ENCODE measurements around the gene HOGA1.
A peak's percentile ranks its signal among the peaks of the same experiment; 100 is the strongest.
"Not testable (repeated sequence)": the region's sequence is repeated elsewhere in the genome, so short reads cannot be mapped to it uniquely, and the experiment has no call there.

HOGA1 gene

DNA sequence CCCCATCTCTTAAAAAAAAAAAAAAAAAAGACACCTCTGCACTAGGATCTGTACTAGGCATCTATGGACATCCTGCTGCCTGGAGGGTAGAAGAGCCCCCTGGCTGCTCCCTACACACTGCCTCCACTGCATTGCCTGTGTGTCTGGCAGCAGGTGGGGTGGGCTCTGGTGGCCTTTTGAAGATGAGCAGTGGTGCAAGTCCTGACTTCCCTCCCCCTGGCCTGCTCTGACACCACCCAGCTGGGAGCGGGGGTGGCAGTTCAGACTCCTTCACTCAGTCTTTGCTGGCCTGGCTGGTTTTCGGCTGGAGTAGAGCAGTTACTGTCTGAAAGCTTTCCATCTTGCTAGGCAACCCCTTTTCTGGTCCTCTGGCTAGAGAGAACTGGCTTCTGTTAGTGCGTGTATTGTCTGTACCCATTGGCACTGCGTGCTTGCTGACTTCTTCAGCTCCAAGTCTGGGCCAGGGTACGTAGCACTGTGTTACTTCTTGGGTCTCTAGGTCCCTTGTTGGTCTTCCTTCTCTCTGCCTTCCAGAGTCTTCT lies 23.0 kb downstream of the HOGA1 start:
- DNase-seq, result no peak

DNA sequence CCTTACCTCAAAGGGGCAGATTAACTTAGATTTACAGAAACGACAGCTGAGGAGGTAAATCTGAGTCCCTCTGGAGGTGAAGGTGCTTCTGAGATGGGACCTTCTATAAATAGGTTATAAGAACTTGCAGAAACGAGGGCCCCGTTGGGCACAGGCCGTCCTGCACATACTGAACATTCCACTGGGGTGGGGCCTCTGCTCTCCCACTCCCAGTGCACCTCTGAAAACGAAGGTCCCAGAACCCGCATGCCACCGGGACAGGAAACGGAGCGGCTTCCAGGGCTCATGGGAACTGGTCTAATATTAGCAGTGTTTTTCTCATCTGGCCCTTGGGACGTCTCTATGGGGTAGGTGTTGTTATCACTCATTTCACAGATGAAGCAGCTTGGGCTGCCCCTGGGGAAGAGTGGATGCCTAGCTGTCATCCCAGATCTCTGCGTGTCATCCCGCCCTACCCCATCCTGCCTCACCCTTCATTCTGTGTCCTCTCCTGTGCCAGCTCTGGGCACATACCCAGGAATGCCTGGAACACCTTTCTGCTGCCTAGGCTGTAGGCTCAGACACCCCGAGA lies 24.9 kb downstream of the HOGA1 start:
- DNase-seq, result no peak

DNA sequence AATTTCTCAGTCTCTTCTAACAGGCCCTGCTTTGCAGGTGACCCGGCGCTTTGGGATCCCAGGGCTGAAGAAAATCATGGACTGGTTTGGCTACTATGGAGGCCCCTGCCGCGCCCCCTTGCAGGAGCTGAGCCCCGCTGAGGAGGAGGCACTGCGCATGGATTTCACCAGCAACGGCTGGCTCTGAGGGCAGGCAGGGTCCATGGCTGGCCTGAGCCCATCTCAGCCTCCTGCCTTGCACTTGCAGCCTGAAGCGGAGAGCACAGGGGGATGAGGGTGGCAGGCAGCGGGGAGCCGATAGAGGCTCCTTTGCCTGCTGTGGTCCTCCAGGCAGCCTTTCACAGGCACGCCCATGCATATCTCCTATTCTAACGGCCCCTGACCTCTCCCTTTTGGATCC lies 27.3 kb downstream of the HOGA1 start:
- DNase-seq, result no peak

DNA sequence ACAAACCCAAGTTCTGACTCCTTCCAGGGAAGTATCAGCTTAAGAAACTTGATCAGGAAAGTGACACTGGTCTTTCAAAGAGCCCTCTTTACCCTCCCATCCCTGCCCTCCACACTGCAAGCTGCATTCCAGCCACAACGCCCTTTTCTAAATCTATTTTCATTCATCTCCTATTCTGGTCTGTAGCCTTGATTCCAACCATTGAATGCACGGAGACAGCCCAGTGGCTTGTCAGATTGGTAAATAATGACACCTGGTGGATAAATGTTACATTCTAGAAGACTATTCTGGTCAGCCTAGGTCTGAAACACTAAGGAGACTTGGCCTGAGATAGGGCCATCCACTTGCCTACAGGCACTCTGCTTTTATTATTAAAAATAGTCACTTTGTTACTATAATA lies 28.2 kb downstream of the HOGA1 start:
- DNase-seq, result no peak

DNA sequence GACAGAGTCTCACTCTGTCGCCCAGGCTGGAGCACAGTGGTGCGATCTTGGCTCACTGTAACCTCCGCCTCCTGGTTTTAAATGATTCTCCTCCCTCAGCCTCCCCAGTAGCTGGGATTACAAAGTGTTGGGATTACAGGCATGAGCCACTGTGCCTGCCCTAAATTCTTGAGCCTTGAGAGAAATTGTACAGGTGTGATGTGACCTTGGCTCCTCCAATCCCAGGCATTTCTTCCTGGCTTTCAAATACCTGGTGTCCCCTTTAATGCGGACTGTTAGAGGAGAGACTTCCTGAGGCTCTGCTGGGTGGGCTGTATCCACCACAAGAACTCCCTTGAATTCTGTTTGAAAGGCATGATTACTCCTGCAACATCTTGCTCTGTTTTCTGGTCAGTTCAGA lies 34.1 kb downstream of the HOGA1 start:
- no peak for DNase-seq

DNA sequence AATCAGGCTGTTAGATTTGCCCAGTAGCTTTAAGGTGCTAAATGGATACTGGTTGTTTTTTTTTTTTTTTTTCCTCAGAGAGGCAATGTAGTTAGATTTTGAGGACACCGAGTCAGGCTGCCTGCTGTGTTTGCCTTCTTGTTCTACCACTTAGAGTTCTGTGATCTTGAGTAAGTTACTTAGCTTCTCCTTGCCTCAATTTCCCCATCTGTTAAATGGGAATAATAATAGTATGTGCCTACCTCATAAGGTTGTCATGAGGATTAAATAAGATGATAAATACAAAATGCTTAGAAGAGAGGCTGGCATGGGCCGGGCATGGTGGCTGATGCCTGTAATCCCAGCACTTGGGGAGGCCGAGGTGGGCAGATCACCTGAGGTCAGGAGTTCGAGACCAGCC lies 34.5 kb downstream of the HOGA1 start:
- DNase-seq, result no peak

DNA sequence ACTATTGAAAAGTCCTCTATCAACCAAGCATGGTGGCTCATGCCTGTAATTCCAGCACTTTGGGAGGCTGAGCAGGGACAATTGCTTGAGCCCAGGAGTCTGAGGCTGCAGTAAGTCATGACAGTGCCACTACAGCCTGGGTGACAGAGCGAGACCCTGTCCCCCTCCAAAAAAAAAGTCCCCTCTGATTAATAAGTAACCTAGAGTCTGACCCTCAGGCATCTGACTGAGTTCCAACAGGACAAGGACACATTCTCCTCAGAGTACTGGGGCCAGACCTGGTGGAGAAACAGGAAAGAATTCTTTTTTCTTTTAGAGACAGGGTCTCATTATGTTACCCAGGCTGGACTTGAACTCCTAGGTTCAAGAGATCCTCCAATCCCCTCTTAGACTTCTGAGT lies 39.1 kb downstream of the HOGA1 start:
- DNase-seq, result no peak

DNA sequence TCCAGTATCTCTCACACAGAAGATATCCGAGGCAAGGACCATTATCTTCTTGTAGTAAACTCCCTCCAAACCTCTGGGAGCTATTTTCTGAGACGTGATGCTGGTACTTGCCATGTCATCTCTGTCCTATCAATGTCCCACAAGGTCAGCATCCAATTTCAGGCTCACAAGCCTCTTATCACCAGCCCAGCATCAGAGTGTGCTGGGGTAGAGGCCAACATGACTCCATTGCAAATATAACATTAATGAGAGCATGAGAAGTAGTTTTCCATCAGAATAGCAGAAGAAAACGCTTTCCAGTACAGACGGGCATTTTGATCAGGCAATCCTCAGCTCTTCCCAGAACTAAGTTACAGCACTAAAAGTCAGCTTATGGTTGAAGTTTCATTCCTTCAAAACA lies 43.5 kb downstream of the HOGA1 start:
- no peak for DNase-seq

DNA sequence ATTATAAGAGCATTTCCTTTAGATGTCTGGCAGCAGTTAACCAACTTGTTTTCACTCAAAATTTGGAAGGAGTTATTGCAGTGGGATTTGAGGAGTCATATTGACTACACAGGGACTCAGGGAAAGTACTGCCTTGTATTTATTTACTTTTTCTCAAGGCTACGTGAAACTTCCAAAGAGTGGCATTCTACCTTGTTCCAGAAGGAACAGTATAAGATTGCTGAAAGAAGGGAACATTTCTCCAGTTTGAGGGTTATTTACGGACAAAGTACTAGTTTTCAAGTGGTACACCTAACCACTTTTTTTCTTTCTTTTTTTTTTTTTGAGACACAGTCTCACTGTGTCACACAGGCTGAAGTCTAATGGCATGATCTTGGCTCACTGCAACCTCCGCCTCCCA lies 44.0 kb downstream of the HOGA1 start:
- no peak for DNase-seq

DNA sequence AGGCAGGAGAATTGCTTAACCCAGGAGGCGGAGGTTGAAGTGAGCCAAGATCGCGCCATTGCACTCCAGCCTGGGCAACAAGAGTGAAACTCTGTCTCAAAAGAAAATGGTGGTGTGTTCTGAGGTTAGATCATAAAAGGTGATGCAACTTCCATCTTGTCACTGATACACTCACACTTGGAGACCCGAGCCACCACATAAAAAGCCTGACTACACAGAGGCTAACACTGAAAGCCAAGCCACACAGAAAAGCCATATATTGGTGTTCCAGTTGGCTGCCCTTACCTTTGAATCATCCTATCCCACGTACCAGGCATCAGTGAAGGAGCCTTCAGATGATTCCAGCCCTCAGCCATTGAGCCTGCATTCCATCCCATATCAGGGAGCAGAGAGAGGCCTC lies 45.1 kb downstream of the HOGA1 start:
- DNase-seq, result no peak

DNA sequence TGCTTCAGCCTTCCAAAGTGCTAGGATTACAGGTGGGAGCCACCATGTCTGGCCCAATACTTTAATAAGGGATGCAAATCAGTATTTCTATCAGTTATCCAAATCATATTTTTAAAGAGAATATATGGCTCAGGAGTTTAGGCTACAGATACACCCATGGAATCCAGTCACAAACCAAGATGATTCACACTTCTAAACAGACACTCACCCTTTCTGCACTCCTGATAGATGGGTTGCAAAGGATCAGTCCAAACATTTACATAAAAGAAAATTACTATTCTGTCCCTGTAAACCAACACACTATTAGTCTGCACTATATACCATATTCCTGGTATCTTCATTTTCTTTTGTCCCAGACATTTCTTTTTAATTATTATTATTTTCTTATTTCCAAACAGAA lies 46.9 kb downstream of the HOGA1 start:
- no peak for DNase-seq

DNA sequence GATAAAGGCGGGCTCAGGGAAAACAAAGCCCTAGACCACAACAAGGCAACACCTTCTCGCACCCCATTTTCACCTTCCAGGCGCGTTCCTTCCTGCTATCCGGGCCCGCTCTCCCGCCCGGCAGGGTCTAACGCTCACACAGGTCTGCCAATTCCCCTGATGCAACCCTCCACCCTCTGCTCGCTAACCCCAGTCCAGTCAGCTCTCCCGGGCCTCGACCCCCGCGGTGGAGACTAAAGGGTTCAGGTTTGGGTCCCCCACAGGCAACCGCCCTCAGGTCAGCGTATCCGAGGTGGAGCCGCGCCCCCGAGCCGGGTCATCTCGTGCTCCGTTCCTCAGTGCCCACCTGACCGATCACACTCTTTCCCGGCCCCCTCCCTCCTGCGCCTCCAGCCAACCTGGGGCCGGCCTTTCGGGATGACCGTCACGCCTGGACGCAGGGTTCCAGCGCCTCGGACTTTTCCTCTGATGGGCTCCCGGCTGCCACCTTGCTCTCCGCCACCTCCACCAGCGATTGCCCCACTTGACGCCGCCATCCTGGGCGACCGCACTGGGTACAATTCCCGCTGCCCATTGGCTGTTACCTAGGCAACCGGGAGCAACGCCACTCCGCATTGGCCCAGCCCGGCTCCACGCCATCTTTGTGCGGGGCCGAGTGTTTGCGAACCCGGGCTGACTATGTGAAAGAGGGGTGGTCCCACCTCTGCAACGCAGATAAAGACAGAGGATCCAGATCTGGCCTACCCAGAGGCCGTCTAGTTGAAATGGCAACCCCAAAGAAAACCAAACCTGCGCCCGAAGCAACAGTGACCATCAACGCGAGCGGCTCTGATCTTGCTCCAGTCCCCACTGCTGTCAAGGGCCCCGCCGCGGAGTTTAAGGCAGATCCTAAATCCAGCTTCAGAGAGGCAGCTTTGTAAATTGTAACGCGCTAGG lies 49.0 kb downstream of the HOGA1 start, which contains the start of gene MORN4:
MORN4 (minus strand) TSS at position 552 of the 936 bp plus-strand sequence. CDS start 13,847 bp downstream, outside the sequence.
- peak; percentile 93 for DNase-seq

DNA sequence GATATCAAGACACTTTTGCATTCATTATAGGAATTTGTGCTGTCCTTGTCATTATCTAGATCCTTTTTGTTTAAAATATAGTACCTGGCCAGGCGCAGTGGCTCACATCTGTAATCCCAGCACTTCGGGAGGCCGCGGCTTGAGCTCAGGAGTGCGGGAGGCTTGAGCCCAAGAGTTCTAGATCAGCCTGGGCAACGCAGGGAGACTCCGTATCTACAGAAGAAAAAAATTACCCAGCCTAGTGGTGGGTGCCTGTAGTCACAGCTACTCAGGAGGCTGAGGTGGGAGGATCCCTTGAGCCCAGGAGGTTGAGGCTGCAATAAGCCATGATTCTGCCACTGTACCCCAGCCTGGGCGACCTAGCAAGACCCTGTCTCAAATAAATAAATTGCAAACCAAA lies 49.7 kb downstream of the HOGA1 start:
- DNase-seq, result no peak

DNA sequence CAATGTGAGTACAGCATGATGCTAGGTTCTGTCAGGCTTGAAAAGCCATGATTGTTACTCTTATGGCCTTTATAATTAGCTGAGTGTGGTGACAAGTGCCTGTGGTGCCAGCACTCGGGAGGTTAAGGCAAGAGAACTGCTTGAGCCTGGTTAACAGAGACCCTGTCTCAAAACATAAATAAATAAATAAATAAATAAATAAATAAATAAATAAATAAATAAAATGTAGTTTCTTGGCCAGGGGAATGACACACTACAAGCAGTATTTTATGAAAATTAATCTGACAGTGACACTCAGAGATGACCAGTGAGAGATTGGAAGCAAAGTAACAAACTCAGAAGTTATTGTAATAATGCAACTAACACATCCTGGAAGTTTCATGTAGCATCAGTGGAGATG lies 51.4 kb downstream of the HOGA1 start:
- DNase-seq, result no peak

DNA sequence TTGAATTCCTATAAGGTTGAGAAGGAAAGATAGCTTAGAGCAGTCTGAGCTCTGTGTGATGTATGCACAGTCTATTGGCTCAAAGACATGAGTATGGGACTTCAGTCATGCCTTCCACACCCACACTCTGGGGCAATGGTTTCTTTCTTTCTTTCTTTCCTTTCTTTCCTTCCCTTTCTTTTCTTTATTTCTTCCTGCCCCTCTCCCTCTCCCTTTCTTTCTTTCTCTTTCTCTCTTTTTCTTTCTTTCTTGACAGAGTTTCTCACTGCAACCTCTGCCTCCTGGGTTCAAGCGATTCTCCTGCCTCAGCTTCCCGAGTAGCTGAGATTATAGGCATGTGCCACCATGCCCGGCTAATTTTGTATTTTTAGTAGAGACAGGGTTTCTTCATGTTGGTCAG lies 54.9 kb downstream of the HOGA1 start:
- DNase-seq, result not testable (repeated sequence)

DNA sequence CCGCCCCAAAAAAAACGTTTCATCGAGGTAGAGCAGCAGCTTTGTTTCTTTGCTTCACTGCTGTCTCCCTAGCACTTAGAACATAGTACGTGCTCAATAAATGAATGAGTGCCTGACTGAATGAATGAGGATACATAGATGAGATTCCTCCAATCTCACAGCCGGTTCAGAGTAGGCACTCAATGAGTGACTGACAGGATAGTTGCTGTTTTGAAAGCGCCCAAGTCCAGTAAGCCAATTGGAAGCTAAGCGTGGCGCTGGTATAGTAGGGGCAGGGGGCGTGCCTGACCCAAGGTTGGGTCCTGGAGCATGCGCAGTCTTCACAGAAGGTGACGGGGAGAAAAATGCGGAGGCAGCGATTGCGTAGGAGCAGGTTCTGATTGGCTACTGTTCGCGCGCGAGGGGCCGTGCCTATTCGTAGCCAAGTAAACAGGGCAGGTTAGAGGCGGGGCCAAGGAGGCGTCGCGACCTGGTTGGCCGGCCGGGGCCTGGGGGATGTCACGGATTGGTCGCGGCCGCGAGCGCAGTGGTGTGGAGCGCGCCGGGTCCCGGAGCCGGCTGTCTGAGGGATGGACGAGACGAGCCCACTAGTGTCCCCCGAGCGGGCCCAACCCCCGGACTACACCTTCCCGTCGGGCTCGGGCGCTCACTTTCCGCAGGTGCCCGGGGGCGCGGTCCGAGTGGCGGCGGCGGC lies 56.1 kb downstream of the HOGA1 start, which contains the start of gene PI4K2A:
PI4K2A (plus strand) TSS at position 498 of the 694 bp plus-strand sequence; CDS start at position 570, 72 bp downstream.
- DNase-seq, result peak; percentile 92

DNA sequence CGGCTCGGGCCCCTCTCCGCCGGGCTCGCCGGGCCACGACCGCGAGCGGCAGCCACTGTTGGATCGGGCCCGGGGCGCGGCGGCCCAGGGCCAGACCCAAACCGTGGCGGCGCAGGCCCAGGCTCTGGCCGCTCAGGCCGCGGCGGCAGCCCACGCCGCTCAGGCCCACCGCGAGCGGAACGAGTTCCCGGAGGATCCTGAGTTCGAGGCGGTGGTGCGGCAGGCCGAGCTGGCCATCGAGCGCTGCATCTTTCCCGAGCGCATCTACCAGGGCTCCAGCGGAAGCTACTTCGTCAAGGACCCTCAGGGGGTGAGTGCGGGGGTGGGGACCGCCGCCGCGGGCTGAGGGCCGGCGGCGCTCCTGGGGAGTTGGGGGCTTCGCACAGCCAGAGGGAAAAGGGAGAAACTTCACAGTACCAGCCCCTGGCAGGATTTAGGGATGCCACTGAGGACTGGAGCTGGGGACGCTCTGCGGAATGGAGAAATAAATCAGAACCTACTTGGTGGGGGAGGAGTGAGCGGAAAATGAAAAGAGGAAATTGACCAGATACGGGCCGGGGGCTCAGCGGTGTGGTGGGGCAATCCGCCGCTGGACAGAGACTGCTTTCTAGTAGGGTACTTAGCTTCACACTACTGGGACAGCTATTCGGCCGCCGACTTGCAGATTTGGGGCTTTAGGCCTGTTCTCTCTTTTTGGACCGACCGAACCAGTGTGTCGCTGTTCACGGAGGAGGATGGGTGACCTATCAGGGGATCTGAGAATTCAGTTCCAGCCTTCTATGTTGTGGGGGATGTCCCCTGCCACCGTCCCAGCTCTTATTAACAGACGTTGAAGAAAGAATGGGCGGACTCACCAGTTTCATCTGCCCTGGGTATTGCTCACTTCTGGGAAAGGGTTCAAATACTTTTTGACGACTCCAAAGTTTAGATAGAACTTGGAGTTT lies 57.0 kb downstream of the HOGA1 start:
- peak; percentile 57 for DNase-seq

DNA sequence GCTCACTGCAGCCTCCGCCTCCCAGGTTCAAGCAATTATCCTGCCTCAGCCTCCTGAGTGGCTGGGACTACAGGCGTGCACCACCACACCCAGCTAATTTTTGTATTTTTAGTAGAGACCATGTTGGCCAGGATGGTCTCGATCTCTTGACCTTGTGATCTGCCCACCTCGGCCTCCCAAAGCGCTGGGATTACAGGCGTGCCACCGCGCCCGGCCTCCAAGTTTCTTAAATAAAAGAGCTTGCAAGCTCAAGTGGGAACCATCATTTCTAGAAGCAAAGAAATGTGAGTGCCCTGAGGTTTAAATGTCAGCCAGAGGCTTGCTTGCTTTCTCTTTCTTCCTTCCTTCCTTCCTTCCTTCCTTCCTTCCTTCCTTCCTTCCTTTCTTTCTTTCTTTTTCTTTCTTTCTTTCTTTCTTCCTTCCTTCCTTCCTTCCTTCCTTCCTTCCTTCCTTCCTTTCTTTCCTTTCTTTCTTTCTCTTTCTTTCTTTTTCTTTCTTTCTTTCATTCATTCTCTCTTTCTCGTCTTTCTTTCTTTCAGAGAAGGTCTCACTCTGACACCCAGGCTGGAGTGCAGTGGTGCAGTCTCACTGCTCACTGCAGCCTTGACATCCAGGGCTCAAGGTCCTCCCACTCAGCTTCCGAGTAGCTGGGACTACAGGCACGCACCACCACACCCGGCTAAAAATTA lies 58.4 kb downstream of the HOGA1 start:
- not testable (repeated sequence) for DNase-seq

DNA sequence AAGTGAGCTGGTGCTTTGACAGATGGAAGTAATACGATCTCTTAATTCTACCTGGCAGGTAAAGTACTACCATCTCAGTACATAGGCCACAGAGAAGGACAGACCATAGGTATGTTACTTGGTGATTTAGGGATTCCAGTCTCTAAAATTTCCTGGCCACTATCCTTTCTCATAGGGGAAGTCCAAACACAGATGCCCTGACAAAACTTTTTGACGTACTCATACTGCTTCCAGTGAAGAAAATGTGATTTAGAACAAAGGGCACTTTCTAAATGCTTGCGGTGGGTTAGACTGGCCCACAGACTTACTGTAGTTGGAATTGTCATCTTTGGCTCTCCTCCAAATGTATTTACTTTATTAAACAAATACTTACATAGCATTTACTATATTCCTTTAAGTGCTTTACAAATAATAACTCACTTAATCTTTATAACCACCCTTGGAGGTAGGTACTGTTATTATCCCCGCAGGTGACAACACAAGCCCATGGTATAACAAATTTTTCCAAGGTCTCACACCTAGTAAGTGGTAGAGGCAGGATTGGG lies 59.3 kb downstream of the HOGA1 start:
- no peak for DNase-seq

DNA sequence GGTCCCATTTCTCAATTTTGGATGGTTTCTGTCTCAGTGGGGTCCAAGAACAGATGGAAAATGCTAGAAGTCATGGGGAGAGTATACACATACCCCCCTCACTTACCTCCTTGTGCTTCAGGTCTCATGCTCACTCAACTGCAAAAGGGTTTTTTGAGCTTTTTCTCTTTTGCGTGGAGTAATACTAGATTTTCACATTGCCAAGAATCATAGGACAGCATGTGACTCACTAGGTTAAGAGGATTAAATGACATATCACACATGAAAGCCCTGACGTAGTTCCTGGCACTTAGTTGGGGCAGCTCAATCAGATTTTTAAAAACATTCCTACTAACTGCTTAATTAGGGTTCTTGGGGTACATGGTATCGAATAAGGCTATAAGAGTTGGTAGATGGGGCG lies 60.7 kb downstream of the HOGA1 start:
- DNase-seq, result no peak

DNA sequence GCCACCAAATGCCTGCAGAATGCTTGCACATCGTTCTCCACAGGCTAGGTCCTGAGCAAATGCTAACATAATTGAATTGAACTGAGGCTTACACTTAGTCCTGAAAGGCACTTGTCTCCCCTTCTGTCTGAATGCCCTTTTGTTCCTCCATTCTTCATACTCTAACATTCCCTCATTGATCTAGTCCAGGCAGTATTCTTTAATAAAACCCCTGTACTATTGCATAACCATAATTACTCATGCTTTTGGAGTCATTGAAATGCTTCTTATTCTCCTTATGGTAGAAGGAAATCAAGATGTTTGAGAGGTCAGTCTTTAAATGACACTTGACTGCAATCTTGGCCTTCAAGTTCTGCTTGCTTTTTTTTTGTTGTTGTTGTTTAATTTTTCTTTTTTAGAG lies 63.4 kb downstream of the HOGA1 start:
- DNase-seq, result no peak

Measured in right kidney (tissue), 1 donor.